ENCODE data around the gene UBL7.

The UBL7 gene

DNA sequence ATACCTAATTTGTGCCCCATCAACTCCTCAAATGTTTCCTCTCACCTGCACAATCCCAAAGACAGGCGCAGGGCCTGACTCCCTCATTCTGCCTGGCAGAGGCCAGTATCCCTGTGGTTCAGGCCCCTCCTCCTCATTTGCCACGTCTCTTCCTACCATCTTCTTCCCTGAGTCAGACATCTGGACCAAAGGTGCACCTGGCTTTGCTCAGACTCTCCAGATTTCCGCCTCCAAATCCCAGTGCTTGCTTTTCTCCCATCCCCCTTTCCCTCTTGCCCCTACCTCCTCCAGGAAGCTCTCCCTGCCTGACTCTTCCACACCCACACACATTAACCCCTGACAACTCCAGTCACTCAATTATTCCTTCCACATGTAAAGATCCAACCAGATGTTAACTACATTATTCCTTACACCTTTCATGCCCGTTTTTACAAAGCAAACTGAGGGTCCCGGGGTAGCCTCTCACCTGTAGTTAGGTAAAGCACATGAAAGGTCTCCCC is 46.8 kb downstream of the UBL7 start:
- DNase-seq (ENCODE audit: low spot score) = no peak
- in situ Hi-C loops (cut with MboI; ENCODE audit: low sequenced_read_pairs, unreplicated experiment) = no loop called here
- TF ChIP-seq, protein P1, sequence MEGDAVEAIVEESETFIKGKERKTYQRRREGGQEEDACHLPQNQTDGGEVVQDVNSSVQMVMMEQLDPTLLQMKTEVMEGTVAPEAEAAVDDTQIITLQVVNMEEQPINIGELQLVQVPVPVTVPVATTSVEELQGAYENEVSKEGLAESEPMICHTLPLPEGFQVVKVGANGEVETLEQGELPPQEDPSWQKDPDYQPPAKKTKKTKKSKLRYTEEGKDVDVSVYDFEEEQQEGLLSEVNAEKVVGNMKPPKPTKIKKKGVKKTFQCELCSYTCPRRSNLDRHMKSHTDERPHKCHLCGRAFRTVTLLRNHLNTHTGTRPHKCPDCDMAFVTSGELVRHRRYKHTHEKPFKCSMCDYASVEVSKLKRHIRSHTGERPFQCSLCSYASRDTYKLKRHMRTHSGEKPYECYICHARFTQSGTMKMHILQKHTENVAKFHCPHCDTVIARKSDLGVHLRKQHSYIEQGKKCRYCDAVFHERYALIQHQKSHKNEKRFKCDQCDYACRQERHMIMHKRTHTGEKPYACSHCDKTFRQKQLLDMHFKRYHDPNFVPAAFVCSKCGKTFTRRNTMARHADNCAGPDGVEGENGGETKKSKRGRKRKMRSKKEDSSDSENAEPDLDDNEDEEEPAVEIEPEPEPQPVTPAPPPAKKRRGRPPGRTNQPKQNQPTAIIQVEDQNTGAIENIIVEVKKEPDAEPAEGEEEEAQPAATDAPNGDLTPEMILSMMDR (IDR thresholded peaks at IDR 0.05; ENCODE audit: borderline replicate concordance, control extremely low read depth, extremely low read depth, insufficient read depth, missing control alignments) = no peak

DNA sequence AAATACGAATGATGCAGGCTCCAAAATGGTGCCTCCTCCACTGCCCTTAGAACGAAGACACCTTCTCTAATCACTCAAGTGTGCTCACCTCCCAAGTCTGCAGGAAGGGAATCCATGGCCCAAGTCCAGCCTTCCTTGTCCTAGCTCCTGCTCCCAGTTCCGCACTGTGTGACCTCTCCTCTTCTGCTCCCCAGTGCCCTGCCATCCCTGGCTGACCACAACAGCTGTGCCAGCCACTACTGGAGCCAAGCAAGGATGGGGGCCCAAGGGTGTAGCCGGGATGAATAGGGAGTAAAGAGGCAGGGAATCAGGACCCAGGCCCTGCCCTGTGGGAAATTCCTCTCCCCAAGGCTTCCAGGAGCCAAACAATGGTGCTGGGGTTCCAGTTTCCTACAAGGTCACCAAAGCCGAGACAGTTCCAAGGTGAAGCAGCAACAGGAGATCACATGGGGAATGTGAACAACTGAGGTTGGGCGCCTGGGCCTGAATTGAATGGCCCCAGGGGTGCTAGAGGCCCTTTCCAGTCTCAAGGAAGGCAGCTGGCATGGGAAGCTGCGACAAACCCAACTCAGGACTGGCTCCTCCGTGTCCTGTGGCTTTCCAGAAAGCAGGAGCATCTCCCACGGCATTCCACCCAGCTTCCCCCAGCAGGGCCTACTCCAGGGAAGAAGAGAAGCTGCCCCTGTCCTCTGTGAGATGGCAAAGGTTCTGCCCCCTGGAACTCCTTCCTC is 47.4 kb downstream of the UBL7 start:
- in situ Hi-C loops (cut with MboI; ENCODE audit: low sequenced_read_pairs, unreplicated experiment) = no loop called here
- DNase-seq (ENCODE audit: low spot score) = no peak
- TF ChIP-seq, protein P1 (IDR thresholded peaks at IDR 0.05; ENCODE audit: borderline replicate concordance, control extremely low read depth, extremely low read depth, insufficient read depth, missing control alignments) = no peak

DNA sequence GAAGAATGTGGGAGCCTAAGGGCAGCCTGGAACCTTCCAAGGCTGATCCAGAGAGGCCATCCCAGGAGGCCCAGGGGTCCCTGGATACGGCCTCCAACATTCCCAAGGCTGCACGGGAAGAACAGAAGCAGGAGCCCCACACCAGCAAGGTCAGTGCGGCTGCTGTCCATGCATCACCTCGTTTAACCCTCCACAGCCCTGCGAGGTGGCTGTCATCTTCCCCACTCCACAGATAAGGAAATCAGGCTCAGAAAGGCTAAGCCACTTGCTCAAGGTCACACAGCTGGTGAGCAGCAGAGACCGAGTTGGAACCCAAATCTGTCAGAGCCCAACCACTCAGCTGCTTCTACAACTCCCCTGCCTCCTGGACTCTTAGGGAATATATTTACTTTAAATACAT is 48.8 kb downstream of the UBL7 start:
- in situ Hi-C loops (cut with MboI; ENCODE audit: low sequenced_read_pairs, unreplicated experiment) = no loop called here
- TF ChIP-seq, protein P1 (IDR thresholded peaks at IDR 0.05; ENCODE audit: borderline replicate concordance, control extremely low read depth, extremely low read depth, insufficient read depth, missing control alignments) = no peak
- DNase-seq (ENCODE audit: low spot score) = no peak

DNA sequence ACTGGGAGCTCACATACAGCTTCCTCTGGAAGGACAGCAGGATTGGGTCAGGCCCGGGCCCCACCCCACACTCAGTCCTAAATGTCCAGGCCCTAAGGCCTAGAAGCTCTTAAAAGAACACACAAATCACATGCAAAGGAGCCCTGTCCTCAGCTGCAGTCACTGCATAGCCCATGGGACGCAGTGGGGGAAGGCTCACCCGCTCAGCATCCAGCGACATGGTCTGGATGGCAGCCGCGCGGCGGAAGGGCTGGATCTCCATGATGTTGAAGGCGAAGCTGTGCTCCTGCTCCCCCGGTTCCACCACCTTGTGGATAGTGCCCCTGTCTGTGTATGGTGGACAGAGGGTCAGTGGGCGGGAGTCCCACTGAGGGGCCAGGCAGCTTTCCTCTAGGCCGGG is 49.3 kb downstream of the UBL7 start:
- in situ Hi-C loops (cut with MboI; ENCODE audit: low sequenced_read_pairs, unreplicated experiment) = no loop called here
- TF ChIP-seq, protein P1 (IDR thresholded peaks at IDR 0.05; ENCODE audit: borderline replicate concordance, control extremely low read depth, extremely low read depth, insufficient read depth, missing control alignments) = no peak
- DNase-seq (ENCODE audit: low spot score) = no peak

DNA sequence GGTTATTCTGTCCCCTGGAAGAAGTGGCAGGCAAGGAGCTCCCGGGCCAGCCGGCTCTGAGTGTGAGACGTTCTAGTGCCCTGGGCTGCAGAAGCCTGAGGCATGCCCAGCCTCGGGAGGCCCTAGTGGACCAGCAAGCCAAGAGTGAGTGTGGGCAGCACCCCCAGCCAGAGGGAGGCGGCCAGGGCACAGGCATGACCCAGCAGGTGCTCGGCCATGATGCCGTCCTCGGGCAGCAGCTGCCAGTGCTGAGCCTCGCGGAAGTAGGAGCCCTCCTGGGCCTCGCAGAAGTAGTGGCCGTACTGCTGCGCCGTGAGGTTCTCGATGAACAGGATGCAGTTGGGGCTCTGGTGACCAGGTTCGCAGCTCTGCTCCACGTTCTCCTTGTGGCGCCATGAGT is 50.5 kb downstream of the UBL7 start:
- in situ Hi-C loops (cut with MboI; ENCODE audit: low sequenced_read_pairs, unreplicated experiment) = no loop called here
- DNase-seq (ENCODE audit: low spot score) = no peak

DNA sequence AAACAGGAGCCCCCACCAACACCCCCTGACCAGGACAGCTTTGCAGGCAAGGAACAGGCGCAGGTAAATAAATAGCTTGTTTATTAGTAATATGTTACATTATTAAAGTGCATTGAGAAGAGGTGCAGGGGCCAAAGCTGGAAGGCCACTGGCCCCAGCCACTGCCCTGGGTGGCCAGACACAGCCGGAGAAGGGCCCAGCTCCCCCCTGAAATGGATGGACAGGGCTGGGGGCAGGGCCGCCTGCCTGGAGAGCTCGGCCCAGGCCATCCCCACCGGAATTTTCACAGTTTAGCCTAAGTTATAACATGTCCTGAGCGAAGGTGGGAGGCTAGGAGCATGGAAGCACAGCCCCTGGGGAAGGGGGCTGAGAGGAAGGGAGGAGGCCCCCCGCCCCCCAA is 51.7 kb downstream of the UBL7 start:
- in situ Hi-C loops (cut with MboI; ENCODE audit: low sequenced_read_pairs, unreplicated experiment) = no loop called here
- no peak for DNase-seq (ENCODE audit: low spot score)
- TF ChIP-seq, protein P1 (IDR thresholded peaks at IDR 0.05; ENCODE audit: borderline replicate concordance, control extremely low read depth, extremely low read depth, insufficient read depth, missing control alignments) = no peak

More for the DNA sequence above, 50.5 kb downstream of the UBL7 start:
- TF ChIP-seq, protein P1 (IDR thresholded peaks at IDR 0.05; ENCODE audit: borderline replicate concordance, control extremely low read depth, extremely low read depth, insufficient read depth, missing control alignments) = no peak

Data from GM13976 (cell line).